Measurements from ENCODE around the gene MARCHF10.

The MARCHF10 gene

DNA sequence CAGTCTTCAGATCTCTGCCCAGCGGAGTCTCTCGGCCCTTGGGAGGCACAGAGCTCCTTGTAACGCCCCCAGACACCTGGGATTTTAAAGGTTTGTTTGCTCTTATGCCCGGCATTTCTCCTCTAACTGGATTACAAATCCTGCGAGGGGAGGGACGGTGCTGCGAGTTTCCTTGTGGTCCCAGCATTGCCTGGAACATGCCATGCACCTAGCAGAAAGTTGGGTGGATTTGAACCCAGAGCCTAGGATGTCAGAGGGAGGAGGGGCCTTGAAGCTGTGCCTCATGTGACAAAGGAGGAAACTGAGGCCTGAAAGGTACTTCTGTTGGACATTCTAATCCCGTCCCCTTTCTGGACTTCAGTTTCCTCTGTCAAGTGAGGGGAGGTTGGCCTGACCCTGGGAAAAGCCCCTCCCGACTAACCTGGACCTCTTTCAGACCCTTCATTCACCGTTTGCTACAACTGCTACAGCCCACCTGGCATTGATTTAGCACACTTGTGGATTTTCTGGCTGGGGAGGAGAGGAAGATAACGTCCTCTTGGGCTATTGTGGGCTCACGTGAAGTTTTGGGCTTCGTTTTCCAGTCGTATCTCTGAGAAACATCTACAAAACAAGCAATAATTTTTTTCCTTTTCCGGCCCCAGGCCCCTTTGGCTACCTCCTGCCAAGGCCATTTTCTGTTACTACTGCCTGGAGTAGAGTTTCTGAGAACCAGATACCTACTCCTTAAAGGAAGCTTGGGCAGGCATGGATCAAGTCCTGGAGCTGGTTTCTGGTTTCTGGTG is 149.8 kb downstream of the MARCHF10 start:
- no peak for DNase-seq (ENCODE audit: low read depth in 2 of 2)

DNA sequence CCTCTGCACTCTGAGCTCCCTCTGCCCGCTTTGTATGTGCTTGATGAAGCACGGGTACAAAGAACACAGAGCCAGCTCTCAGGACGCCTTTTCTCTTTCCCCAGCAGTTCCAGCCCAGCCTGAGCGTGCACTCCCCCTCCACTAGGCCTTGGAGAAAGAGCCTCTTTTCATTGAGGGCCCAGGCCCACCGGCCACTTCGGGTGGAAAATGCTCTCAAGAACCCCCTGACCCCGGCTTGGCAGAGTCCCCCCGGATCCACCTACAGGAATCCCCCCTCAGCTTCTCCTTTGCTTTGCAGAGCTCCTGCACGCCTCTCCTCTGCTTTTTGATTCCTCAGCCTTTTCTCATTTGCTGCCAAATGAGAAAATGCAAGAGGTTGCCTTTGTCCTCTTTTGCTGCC is 150.4 kb downstream of the MARCHF10 start:
- no peak for DNase-seq (ENCODE audit: low read depth in 2 of 2)

DNA sequence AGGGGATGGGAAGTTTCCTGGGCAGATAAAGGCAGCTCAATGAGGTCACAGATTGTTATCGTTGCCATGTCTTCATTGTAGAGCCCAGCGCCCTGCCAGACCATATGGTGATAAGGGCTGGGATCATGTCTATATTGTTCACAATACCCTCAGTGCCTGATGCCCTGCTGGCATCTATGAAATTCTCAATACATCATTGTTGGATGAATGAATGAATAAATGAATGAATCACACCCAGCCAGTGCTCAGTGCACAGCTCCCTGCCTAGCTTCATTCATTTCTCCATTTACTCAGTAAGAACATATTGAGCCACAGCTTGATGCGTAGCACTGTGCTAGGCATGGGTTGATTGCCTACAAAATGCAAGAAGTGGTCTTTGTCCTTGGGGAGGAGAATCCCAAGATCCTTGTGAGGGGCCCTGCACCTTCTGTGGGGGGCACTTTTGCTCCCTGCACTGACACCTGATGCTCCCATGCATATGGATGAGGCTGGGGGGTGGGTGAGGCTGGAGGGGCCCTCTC is 150.9 kb downstream of the MARCHF10 start:
- no peak for DNase-seq (ENCODE audit: low read depth in 2 of 2)

DNA sequence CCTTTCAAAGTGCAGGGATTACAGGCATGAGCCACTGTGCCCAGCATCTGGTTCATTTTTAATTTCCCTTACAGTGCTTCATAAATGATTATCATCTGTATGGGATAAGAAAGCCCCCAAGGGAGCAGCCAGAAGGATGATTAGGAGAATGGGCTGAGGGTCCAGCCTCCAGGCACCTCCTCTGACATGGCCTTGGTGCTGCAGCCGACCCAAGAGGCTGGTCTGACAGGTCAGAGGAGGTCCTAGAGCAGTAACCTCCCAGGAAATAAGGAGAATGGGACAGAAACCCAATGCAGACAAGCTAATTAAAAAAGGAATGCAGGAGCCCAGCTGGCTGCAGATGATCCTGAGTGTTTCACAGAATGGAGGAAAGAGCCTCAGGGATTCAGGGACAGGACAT is 151.7 kb downstream of the MARCHF10 start:
- DNase-seq (ENCODE audit: low read depth in 2 of 2), result no peak

DNA sequence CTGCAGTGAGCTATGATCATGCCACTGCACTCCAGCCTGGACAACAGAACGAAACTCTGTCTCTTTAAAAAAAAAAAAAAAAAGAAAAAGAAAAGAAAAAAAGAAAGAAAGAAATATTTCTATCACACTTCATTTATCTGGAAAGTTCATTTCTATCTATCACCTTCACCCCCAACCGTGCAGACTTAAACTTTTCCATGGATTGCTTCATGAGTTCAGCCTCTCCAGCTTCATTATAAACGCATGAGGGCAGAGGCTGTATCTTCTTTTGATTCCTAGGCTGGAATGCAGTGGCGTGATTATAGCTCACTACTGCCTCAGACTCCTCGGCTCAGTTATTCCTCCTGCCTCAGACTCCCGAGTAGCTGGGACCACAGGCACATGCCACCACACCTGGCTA is 152.5 kb downstream of the MARCHF10 start:
- no peak for DNase-seq (ENCODE audit: low read depth in 2 of 2)

DNA sequence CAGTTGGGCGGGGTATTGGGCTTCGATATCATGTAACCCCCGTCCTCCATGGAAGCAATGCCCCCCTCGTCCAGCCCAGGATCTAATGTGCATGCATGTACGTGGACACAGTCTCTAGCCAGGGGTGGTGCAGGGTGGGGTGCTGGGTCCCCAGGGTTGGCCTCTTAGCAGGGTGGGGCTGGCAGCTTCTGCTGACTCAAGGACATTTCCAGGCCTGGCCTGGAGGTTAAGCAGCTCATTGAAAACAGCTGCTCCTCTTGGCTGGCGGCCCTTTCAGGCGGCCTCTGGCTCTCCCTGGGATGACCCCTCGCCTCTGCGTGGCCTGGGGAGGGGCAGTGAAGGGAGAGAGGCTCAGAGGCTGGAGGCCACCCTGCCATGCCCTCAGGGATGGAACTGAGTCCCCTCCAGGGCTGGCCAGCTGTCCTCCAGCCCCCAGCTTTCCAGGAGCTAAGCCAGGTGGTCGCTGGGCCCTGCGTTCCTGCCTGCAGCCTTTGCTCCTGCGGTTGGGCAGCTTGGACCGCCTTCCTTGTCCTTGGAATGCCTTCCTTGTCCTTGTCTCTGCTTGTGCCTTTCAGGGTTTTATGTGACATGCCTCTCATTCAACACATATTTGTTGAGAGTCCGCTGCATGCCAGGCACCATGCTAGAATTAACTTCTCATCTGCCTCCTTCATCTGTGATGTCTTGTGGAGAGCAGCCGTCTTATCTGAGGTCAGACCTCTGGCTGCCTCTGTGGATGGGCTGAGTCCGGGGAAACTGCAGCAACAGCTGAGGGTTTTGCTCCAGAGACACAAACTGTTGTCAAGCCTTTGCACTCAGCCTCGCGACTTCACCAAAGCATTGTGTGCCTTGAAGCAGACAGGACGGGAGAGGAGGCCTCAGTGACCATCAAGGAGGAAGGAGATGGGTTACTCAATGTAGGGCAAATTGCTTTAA is 154.0 kb downstream of the MARCHF10 start:
- DNase-seq (ENCODE audit: low read depth in 2 of 2), result no peak

DNA sequence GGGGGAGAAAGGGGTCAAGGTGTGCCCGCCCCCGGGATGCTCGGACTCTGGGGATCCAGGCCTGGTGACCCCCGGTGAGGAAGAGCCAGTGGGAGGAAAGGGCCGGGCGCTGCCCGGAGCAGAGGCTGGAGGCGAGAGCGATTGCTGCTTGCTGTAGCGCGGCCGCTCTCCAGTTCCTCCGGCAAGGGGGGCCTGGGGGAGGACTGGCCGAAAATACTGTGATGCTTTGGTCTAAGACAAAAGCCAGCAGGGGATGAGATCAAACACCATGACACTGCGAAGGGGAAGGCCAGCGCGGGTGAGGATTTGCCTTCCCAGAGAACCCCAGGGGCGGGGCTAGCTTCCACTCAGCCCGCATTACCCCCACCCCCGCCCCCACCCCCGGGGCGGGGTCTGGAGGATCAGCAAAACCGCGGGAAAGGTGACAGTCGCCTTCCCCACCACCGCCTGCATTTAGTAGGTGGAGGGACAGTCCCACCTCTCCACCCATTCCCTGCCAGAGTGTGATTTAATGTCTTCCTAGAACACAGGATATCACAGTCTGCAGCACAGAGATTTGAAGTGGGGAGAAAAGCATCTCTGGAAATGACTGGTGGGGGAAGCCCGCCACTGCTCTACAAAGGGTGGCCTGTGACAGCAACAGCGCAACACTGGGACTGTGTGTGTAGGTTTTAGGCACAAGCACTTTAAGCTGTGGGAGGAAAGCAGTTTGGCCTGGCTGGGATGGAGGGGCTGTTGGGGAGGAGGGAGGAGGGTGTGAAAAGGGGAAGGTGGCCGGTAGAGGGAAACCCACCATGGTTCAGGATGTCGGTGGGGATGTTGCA is 154.9 kb downstream of the MARCHF10 start:
- DNase-seq (ENCODE audit: low read depth in 2 of 2), result peak; percentile 19 to 30

DNA sequence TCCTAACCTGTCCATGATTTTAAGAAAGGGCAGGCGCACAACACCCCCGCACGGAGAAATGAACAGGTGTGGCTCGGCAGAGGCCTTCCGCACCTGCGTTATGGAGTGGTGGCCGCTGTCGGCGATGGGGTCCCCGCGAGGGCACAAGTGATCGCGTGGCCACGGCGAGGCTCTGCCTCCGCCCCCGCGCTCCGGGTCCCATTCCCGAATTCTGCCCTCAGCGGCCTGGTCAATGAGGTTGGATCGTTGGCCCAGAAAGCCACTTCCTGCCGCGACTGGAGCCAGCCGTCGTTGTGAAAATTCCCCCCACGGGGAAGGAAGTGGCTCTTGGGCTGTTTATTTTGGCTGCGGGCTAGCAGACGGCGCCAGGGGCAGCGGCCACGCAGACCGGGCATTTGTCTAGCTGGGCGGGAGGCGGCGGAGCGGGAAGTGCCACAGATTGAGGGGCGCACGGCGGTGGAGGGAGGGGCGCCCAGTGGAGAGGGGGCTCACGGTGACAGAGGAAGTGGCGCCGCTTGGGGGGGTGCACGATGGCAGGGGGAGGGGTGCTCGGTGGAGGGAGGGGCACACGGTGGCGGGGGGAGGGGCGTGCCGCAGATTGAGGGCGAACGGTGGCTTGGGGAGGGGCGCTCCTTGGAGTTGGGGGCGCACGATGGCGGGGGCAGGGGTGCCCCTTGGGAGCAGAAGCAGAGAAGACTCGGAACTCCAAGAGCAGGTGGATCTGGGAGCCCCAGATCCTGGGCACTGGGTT is 155.7 kb downstream of the MARCHF10 start:
- peak in 1 of 2 donors; percentile 7 for DNase-seq (ENCODE audit: low read depth in 2 of 2)

All from stimulated activated CD8-positive, alpha-beta memory T cell treated with anti-CD3 and anti-CD28 coated beads, Interleukin-7, amount 100 ng/mL, for 1 hour (primary cell).